NCI-H82 treated with DMSO at 0.1 percent for 48 hours (cell line): ENCODE data around the gene ARAP2.

Experiments
- DNase-seq: peaks from one replicate; lab custom pipeline; 2025; ENCODE audit not compliant: unreplicated experiment; lab: John Stamatoyannopoulos, UW

ARAP2 gene

DNA sequence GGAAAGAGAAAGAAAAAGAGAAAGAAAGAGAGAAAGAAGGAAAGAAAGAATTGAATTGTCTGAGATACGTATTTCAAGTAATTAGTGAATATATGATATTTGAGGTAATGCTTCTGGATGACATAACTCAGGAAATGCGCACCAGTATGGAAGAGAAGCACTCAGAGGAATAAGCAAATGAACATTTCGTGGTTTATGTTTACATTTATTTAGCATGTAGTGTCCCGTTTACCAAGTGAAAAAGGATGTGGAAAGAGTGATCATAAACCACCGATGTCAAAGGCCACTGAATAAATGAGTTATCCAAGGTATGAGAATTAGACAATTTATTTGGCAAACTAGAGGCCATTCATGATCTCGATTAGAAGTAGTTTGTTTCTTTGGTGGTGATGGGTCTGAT, 200.4 kb downstream of the ARAP2 start:
- DNase-seq: no peak

DNA sequence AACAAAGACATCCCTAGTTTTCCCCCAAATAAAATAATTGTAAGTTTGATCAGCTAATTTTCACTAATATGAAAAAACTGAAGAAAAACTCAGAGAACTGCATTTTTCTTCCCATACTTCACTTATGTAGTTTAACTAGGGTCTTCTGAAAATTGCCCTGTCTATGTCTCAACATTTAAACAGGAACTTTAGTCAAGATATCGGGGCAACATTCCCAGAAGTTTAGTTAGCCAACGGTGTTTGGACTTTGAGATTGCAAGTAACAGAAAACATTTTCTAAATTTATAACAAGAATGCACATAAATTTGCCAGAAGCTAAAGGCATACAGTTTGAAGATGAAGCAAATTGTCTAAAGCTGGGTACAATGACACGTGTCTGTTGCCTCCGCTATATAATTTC, 201.1 kb downstream of the ARAP2 start:
- DNase-seq: no peak

- no peak for DNase-seq
Measured at GRCh38 chr4:36042122-36042970, 202.0 kb downstream of the ARAP2 start.

GRCh38 chr4:36041340-36041739, 203.0 kb downstream of the ARAP2 start:
- no peak for DNase-seq

DNA sequence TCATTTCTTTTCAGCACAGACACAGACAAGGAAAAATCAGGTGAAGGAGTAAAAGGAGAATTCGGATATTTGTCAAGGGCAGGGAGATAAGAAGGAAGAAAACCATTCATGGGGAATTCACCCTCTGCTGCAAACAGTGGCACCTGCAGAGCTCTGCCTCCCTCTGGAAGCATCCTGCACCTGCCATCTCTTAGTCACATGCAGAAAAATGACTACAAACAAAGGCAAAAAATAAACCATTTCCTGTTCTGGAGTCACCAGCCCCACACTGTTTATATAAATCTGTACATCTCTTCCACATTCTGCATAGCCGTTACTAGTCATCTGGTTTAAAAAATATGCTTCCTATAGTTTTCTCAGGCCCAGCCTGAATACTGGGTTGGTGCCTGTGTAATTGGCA, 205.3 kb downstream of the ARAP2 start:
- no peak for DNase-seq

- no peak for DNase-seq
Measured at GRCh38 chr4:36038491-36038890, 205.8 kb downstream of the ARAP2 start.

GRCh38 chr4:36037127-36037526, 207.2 kb downstream of the ARAP2 start:
- no peak for DNase-seq

- DNase-seq: no peak
Measured at GRCh38 chr4:36029951-36030350, 214.4 kb downstream of the ARAP2 start.

GRCh38 chr4:36027203-36027602, 217.1 kb downstream of the ARAP2 start:
- DNase-seq: no peak

DNA sequence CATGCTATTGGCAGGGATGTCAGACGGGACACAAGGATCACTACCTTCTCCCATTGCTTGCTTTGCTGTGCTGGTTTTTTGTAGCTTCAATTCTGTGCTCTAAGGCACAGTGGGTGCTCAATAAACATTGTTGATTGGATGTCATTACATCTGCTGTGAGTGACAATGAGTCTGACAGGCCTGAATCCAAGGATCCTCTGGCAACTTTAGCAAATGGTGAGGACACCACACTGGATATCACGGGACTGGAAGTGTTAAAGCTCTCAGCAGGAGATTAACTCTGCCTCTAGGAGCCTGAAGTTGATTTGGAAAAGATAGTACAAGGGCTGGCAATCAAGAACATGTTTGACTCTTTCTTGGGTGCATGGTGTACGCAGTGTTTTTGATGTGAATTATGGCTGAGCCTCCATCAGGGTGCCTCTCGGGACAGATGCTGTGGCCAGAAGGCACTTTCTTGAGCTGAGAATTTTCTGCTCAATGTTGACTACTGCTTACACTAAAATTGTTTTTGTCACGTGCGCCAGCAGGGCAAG, 217.9 kb downstream of the ARAP2 start:
- no peak for DNase-seq

- DNase-seq: no peak
Measured at GRCh38 chr4:36024901-36025660, 219.2 kb downstream of the ARAP2 start.

DNA sequence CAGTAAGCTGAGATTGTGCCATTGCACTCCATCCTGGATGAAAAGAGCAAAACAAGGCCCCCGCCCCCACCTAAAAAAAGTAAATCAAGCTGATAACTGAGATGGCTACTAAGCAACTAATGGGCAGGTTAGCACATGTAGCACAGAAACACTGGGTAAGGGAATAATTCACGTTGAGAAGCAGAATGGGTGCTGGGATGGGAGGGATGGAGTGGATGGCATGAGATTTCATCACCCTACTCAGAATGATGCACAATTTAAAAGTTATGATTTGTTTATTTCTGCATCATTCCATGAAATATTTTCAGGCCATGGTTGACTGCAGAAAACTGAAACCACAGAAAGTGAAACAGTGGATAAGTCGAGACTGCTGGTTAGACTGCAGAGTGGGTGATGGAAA, 224.0 kb downstream of the ARAP2 start:
- no peak for DNase-seq
